Myocyte (in vitro differentiated cells): ENCODE results near the gene SLC6A18. TPM values are rescaled to one million over a fixed set of nuclear protein-coding genes. Genes with fewer than 3 reads are reported as not detected.
A peak's percentile ranks its signal among the peaks of the same experiment; 100 is the strongest.
"Not testable (repeated sequence)": the region's sequence is repeated elsewhere in the genome, so short reads cannot be mapped to it uniquely, and the experiment has no call there.

Experiments used
- DNase-seq: peaks from one replicate; pipeline ENCODE4 v3.0.0-alpha.2; 2012; ENCODE audit warnings: low read depth
- total RNA-seq: library from RNA; depleted of rRNA; stranded (reverse); fragments of >200 nt; gene quantifications from 2 replicates; pipeline ENCODE4 v1.2.3, GENCODE V29; 2014

The SLC6A18 gene
- total RNA-seq, 1 donor from 2014 or later = not detected

- not testable (repeated sequence) for DNase-seq
Observed at GRCh38 chr5:1284336-1284970, 59.3 kb downstream of the SLC6A18 start.

DNA sequence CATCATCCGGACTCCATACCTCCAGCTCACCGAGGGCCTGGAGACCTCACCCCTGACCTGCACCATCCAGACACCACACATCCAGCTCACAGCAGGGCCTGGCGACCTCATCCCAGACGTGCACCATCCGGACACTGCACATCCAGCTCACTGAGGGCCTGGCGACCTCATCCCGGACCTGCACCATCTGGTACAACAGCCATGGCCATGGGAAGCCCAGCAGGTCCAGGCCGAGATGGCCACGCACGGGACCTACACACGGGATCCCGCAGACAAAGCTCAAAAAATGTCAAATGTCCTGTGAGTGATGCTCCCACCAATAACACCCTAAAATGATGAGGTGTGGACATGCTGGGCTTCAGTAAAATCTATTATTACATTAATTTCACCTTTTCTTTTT, 60.0 kb downstream of the SLC6A18 start:
- DNase-seq = no peak

DNA sequence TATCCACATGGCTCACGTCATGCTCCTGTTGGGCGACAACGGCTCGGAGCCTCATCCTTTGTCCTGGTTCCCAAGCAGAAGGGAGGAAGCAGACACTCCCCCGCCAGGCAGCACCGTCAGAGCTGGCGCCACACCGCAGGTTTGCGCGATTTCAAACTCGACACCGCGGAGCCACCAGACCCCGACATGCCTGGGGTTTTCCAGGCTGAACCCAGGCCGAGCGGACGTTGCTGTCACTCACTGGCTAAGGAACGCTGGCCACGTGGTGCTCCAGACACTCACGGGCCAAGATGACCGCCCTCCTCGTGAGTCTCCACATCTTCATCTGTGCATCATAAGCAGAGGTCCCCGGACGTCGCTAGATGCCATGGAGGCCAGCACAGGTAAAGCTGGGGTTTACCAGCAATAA, 60.7 kb downstream of the SLC6A18 start:
- no peak for DNase-seq

GRCh38 chr5:1288439-1289335, 63.5 kb downstream of the SLC6A18 start:
- no peak for DNase-seq

- not testable (repeated sequence) for DNase-seq
Observed at GRCh38 chr5:1289559-1289958, 64.4 kb downstream of the SLC6A18 start.

- DNase-seq = not testable (repeated sequence)
Observed at GRCh38 chr5:1290956-1291355, 65.8 kb downstream of the SLC6A18 start.

DNA sequence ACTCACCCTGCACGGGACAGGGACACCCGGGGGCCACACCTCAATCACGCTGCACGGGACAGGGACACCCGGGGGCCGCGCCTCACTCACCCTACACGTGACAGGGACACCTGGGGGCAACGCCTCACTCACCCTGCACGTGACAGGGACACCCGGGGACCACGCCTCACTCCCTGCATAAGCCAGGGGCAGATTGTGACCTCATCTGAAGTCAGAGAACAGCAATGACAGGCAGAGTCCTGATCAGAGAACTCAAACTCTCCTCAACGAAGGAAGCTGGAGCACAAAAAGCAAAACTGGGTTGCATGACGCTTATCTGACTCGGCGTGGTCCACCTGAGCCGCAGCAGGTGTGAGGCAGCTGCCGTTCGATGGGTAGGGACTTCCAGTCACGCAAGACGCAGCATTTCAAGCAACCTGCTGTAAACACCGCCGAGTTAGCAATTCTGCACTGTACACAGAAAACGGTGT, 66.5 kb downstream of the SLC6A18 start:
- no peak for DNase-seq

DNA sequence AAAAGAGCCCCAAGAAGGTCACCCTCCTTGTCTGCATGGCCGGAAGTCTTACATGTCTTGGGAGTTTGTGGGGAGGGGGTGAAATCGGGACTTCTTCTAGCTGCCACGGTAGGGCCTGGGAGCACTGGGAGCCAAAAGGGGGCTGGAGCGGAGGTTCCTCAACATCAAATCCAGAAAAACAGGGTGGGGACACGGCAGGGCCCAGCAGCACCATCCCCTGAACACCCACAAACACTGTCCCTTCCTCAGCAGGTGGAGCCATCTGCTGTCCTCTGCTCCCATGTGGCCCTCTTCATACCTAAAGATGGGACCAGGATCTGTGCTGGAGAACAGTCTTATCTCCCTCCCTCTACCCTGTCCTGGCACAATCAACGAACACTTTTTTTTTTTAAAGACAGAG, 67.0 kb downstream of the SLC6A18 start:
- no peak for DNase-seq

DNA sequence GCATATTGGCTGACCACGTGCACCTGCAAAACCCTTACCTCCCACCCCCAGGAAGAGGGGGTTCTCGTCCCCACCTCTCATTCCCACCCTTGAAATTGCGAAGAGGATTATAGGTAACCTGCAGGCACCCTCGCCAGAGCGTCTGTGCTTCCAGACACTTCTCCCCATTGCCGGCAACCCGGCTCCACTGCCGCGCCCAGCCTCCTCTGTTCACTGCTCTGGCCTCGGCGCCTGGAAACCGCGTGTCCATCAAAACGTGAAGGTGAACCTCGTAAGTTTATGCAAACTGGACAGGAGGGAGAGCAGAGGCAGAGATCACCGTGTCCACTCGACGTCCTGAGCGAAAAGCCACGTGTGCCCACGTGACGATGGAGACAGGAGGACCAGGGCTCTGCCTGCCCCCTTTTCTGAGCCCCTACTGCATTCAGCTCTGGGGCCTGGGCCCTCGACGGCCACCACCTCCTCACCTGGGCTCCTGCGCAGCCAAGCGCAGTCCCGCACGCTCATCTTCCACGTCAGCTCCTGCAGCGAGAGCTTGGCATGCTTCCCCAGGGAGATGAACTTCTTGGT, 67.8 kb downstream of the SLC6A18 start:
- no peak for DNase-seq

DNA sequence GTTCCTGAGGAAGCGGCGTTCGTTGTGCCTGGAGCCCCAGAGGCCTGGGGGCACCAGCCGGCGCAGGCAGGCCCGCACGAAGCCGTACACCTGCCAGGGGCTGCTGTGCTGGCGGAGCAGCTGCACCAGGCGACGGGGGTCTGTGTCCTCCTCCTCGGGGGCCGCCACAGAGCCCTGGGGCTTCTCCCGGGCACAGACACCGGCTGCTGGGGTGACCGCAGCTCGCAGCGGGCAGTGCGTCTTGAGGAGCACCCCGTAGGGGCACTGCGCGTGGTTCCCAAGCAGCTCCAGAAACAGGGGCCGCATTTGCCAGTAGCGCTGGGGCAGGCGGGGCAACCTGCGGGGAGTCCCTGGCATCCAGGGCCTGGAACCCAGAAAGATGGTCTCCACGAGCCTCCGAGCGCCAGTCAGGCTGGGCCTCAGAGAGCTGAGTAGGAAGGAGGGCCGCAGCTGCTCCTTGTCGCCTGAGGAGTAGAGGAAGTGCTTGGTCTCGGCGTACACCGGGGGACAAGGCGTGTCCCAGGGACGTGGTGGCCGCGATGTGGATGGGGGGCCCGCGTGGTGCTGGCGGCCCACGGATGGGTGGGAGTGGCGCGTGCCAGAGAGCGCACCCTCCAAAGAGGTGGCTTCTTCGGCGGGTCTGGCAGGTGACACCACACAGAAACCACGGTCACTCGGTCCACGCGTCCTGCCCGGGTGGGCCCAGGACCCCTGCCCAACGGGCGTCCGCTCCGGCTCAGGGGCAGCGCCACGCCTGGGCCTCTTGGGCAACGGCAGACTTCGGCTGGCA, 68.4 kb downstream of the SLC6A18 start:
- DNase-seq = peak; percentile 36

- DNase-seq = peak; percentile 26
Observed at GRCh38 chr5:1294206-1294834, 69.1 kb downstream of the SLC6A18 start.

DNA sequence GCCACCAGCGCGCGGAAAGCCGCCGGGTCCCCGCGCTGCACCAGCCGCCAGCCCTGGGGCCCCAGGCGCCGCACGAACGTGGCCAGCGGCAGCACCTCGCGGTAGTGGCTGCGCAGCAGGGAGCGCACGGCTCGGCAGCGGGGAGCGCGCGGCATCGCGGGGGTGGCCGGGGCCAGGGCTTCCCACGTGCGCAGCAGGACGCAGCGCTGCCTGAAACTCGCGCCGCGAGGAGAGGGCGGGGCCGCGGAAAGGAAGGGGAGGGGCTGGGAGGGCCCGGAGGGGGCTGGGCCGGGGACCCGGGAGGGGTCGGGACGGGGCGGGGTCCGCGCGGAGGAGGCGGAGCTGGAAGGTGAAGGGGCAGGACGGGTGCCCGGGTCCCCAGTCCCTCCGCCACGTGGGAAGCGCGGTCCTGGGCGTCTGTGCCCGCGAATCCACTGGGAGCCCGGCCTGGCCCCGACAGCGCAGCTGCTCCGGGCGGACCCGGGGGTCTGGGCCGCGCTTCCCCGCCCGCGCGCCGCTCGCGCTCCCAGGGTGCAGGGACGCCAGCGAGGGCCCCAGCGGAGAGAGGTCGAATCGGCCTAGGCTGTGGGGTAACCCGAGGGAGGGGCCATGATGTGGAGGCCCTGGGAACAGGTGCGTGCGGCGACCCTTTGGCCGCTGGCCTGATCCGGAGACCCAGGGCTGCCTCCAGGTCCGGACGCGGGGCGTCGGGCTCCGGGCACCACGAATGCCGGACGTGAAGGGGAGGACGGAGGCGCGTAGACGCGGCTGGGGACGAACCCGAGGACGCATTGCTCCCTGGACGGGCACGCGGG, 69.9 kb downstream of the SLC6A18 start, which contains the start of gene TERT:
TERT (minus strand) TSS at position 234 of the 815 bp plus-strand sequence; CDS start at position 155, 79 bp downstream.
- peak; percentile 12 for DNase-seq

DNA sequence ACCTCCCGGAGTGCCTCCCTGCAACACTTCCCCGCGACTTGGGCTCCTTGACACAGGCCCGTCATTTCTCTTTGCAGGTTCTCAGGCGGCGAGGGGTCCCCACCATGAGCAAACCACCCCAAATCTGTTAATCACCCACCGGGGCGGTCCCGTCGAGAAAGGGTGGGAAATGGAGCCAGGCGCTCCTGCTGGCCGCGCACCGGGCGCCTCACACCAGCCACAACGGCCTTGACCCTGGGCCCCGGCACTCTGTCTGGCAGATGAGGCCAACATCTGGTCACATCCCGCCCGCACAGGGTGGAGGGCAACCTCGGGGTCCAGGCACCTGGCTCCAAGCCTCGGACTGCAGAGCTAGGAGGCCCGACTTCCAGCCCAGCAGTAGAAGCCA, 70.5 kb downstream of the SLC6A18 start:
- no peak for DNase-seq

Other genes starting within 250 kb of the SLC6A18 start
- not detected in 2 replicates for gene NKD2, start 216.6 kb upstream of the SLC6A18 start, total RNA-seq
- 38.0 and 77.2 TPM in 2 replicates for gene SLC12A7, start 113.3 kb upstream of the SLC6A18 start, total RNA-seq
- gene SLC6A19, start 23.8 kb upstream of the SLC6A18 start, total RNA-seq = 0.31 TPM in 1 of 2 replicates, not detected in the other
- gene TERT, start 69.7 kb downstream of the SLC6A18 start, total RNA-seq = 165 and 184 TPM in 2 replicates
- gene CLPTM1L, start 119.7 kb downstream of the SLC6A18 start, total RNA-seq = 156 and 169 TPM in 2 replicates
- gene SLC6A3, start 220.1 kb downstream of the SLC6A18 start, total RNA-seq = 0.16 TPM in 1 of 2 replicates, not detected in the other